ENCODE results near the gene ZNF320.
"Not testable (repeated sequence)": the region's sequence is repeated elsewhere in the genome, so short reads cannot be mapped to it uniquely, and the experiment has no call there.

Gene ZNF320

DNA sequence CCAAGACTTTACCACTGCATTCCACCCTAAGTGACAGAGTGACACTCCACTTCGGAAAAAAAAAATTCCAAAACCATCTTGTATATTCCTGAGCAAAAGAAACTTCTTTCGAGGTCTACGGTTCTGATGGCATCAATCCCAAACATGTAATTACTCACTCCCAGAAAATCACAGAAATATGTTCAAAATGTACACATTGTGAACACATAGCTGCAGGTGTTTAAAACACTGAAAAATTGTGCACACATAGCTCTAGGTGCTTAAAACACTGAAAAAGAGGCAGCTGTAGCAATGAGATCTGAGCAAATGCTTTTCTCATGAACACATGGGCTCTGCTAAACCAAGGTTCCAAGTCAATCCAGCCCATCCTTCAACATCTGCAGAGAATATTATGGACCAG is 26.0 kb downstream of the ZNF320 start:
- no peak for DNase-seq (ENCODE audit: low read depth)
- no peak for TF ChIP-seq CTCF (IDR thresholded peaks at IDR 0.05; ENCODE audit: low read depth, low read length, missing control alignments)

GRCh38 chr19:52868031-52868430 is 29.4 kb downstream of the ZNF320 start:
- H3K4me3 ChIP-seq (ENCODE audit: low read depth, low read length); DNase-seq (ENCODE audit: low read depth): not testable (repeated sequence)

More for the DNA sequence above, 26.0 kb downstream of the ZNF320 start:
- H3K4me3 ChIP-seq (ENCODE audit: low read depth, low read length) = no peak overlapping the region

- peak within 1 kb of the TSS; percentile 86 for H3K4me3 ChIP-seq (ENCODE audit: low read depth, low read length)
- DNase-seq (ENCODE audit: low read depth) = peak; percentile 22
Observed at GRCh38 chr19:52857378-52858191, 39.9 kb downstream of the ZNF320 start, which contains the start of gene ZNF468. ZNF468 (minus strand) TSS chr19:52857619; CDS start chr19:52854272, 3,347 bp downstream.

- H3K4me3 ChIP-seq (ENCODE audit: low read depth, low read length) = peak overlapping the region; percentile 86
- DNase-seq (ENCODE audit: low read depth) = not testable (repeated sequence)
Observed at GRCh38 chr19:52856540-52857377, 40.7 kb downstream of the ZNF320 start.

Data from GM12864 (cell line).